Measurements from ENCODE around the gene SIX3.

The SIX3 gene

DNA sequence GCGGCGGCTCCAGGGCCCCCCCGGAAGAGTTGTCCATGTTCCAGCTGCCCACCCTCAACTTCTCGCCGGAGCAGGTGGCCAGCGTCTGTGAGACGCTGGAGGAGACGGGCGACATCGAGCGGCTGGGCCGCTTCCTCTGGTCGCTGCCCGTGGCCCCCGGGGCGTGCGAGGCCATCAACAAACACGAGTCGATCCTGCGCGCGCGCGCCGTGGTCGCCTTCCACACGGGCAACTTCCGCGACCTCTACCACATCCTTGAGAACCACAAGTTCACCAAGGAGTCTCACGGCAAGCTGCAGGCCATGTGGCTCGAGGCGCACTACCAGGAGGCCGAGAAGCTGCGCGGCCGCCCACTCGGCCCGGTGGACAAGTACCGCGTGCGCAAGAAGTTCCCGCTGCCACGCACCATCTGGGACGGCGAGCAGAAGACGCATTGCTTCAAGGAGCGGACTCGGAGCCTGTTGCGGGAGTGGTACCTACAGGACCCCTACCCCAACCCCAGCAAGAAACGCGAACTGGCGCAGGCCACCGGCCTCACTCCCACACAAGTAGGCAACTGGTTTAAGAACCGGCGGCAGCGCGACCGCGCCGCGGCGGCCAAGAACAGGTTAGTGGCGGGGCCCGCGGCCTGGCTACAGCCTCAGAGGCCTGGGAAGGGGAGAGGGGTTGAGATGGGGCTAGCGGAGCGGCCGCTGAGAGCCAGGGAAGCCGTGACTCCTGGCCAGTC is 965 bp downstream of the SIX3 start:
- no peak for DNase-seq (ENCODE audit: low read depth in 1 of 2, low spot score in 1 of 2)

DNA sequence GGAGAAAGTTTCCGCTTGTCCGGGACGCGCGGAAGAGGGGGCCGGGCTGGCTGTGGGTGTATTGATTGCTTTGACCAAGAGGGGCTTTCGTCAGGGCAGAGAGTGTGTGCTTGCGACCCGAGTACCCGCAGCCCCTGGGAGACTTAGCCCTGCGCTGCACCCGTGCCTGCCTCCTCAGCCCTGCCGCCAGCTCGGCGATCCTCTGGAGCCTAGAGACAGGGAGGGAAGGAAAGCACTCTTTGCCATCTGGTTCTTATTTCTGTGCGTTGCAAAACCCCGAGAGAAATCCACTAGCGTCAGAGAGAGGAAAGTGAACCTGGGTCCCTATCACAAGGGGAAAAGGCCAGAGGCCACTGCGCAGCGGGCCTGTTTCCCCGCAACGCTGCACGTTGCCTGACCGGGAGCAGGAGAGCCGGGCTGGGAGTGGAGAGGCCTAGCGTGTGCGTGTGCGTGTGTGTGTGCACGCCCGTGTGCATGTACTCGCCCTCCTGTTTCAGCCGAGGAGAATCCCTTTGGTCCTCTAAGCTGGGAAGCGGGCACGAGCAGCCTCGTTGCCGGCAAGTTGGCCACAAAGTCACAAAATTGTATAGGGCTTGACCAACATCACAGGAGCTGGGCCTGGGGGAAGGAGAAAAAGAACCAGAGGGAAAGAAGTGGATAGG is 1.7 kb downstream of the SIX3 start:
- DNase-seq (ENCODE audit: low read depth in 1 of 2, low spot score in 1 of 2), result no peak

DNA sequence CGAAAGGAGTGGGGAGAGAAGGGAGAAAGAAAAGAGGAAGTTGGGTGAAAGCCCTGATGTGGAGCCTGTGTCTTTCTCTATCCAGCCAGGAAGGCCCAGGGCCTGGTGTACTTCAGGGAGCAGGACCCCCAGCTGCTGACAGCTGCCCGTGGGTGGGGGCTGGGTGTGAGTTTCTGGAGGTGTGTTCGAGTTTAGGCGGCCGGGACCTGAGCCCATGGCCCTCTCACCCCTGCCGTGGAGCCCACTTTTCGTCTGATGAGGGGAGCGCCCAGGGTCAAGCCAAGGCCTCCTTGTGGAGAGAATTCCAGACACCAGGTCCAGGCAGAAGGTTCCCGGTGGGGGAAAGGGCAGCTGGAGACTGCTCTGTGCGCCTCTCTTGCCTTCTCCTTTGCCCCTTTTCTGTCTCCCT is 2.2 kb downstream of the SIX3 start:
- DNase-seq (ENCODE audit: low read depth in 1 of 2, low spot score in 1 of 2), result no peak

DNA sequence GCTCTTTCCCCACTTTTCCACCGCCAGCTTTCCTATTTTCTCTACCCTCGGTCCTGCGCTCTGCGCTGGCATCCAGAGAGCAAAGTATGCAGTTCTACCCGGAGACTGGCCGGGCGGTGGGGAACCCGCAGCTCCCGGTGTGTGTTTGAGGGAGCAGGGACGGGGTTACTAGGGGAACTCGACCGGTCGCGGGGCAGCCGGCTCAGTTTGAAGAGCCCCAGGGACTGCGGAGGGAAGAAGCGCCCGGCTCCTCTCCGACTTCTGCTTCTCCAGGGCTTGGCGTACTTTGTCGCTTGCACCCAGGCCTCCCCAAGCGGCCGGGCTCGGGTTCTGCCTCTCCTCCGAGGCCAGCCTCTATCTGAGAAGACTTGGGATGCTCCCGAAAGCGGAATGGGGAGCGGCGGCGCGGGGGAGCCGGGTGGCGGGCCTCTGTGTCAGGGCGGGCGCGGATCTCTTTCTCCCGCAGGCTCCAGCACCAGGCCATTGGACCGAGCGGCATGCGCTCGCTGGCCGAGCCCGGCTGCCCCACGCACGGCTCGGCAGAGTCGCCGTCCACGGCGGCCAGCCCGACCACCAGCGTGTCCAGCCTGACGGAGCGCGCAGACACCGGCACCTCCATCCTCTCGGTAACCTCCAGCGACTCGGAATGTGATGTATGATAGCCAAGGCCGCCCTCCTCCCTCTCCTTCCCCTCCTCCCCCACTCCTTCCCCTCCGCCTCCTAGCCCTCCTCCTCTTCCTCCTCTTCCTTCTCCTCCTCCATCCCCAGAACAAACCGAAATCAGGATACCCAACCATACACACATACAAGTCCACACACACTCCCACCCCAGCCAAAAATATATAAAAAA is 2.8 kb downstream of the SIX3 start:
- no peak for DNase-seq (ENCODE audit: low read depth in 1 of 2, low spot score in 1 of 2)

DNA sequence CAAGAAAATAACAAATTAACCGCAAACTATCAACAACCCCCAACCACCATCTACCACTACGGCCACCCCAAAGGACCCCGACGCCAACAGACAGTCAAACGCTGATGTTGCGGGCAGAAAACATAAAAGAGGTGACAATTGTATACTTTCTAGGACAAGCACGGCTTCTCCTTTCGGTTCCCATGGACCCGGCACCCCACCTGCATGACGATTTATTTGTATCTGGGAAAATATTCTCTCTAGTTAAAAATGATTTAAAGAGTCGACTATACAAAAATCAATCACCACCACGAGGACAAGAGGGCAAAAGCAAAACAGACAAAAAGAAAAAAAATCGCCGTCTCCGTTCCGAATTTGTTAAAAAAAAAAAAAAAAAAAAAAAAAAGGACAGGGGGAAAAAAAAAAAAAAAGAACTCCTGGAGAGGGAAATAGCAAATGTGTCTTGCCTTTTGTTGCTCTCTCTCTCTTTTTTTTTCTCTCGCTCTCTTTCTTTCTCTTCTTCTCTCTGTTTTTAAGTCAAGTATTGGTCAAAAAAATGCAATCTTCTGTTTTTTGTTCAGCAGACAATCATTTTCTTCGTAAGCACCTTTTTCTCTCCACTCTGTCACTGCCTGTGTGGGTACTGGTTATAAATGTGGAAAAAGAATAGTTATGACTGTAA is 3.6 kb downstream of the SIX3 start:
- DNase-seq (ENCODE audit: low read depth in 1 of 2, low spot score in 1 of 2), result no peak

DNA sequence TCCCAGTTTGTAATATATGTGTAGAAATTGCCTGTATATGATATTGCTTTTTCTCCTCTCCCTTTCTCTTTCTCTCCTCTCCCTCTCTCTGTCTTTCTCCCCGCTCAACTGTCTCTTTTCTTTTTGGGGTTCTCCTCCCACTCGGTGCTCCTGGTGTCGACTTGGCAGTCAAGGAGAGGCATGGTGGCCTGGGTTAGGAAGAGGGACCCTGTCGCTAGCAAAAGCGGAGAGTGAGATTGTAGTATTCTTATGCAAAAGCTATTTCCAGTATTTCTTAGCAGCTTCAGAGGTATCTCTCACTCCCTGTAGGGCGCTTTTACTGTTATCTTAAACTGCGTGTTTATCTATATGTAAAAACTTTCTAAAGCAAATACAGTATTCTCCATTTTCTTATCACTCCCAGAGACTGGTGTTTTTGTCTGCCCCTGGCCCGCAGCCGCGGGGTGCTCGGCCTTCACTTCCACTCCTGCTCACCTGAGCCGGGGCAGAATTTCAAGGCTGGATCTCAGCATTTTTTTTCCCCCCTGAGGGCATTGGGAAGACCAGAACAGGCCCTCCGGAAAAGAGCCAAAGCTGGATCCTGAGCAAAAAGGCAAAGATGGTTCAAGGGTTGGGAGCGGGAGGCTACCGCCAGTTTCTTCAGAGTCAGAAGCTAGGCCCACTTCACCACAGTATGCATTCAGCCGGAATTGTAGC is 4.3 kb downstream of the SIX3 start:
- DNase-seq (ENCODE audit: low read depth in 1 of 2, low spot score in 1 of 2), result no peak

DNA sequence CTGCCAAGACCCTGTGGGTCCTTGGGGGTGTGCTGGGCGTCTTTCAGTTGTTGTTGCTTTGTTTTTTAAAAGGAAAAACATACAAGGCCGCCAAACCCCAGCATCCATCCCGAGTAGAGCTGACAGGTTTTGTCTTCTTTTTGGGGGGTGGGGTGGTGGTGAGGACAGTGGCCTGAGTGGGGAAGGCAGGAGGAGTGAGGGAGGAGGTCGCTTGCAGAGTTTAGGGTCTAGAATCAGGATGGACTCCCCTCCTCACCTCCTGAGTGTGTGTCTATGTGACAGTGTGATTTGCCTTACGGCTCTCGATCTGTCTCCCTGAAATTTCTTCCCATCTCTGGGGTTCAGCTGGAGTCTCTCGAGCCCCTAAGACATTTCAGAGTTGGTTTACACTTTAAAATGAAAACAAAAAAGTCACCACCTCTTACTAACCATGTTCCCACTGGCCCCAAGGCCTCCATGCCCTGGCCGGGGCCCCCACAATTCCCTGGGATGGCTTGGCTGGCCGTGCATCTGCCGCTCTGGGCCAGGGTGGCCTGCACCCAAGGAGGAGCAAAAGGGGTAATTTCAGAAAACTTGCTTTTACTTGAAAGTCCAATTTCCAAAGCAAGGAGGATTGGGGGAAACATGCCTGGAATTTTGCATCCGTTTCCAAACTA is 5.0 kb downstream of the SIX3 start:
- no peak for DNase-seq (ENCODE audit: low read depth in 1 of 2, low spot score in 1 of 2)

DNA sequence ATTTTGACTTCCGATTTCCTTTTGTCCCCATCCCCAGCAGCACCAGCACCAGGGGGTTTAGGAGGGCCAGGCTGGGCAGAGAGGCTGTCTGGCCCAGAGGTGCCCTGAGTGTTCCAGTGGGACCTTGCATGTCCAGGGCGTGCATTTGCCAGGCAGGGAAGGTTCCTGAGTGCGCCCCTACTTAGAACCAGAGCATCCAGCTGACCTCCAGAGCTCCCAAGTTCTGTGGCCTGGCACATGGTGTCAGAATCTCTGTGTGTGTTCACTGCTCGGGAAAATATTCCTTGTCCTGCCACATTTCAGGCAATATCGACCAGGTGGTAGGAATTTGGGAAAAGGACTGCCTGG is 5.5 kb downstream of the SIX3 start:
- no peak for DNase-seq (ENCODE audit: low read depth in 1 of 2, low spot score in 1 of 2)

DNA sequence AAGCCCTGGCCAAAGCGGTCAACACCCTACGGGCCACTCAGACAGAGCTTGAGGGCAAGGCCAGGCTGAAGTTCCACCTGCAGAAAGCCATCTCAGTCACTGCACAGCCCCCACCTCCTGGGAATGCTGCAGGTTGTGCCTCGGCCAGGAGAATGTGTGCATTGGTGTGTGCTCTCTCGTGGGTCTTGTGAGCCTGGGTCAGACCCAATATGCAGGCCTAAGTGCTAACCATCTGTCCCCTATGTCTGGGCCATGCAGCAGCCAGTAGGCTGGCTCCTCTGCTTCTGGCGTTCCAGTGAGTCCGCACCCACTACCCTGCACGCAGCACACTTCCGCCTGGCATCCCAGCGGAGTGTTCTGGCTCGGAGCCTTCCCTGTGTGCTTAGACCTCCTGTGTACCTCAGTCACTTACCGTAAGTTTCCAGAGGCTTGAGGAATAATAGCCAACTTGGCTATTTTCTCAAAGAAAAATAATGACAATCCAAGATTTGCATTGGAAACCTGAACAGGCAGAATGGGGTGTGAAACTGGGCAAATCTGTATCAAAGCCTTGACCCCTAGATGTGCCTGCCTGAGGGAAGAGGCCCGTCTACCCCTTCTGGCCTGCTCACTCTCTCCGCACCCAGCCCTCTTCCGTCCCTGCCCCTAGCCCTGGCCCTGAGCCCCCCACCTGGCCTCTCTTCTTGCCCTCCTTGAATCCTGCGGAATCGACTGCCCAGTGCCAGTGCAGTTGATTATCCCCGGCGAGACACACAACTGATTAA is 7.2 kb downstream of the SIX3 start:
- no peak for DNase-seq (ENCODE audit: low read depth in 1 of 2, low spot score in 1 of 2)

DNA sequence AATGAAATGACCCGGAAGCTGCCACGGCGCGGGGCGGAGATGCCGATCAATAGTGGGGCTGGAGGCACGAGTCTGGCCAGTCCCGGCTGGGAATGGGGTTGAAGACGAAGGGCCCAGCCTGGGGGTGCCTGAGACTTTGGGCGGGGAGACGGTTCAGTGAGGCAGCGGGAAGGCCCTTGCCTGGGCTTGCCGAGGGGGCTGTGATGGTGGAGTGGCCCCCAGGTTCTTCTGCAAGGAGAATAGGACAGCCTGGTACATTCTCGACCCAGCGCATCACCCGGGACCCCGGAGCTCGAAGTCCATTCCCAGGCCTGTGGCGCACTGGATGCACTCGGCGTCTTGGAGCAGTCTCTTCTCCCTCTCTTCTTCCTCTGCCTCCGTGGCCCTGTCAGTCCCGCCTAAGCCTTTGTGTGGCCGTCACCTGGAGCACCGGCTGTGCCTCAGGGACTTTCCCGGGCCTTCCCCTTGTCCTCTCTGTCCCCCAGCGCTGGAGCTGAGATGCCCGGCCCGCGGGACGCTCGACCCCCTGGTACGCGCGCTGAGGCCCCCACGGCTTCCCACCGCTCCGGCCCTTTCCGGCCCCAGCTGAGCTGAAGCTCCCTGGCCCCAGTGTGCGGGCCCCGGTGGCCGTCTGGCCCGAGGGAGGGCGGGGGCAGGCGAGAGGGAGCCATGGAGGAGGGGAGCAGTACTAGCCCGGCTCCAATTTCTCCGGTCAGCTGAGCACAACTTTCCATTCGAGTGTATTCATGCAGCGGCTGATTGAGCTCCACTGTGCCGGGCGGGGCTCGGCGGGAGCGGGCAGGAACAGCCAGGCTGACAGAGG is 8.0 kb downstream of the SIX3 start:
- no peak for DNase-seq (ENCODE audit: low read depth in 1 of 2, low spot score in 1 of 2)

DNA sequence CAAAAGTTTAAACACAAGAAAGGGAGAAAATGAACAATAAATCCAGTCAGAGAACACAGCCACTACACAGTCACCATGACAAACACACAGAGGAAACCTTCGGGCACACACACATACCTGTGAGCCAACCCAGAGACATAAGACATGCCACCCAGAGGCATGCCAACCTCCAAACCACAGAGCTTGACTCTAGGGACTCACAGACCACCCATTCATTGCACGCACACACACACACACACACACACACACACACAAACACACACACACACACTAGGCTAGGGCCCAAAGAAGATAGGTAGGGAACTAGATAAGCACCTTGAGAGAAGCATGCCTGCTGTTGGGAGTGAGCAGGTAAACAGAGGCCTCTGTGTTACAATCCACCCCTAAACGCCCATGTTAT is 9.1 kb downstream of the SIX3 start:
- no peak for DNase-seq (ENCODE audit: low read depth in 1 of 2, low spot score in 1 of 2)

DNA sequence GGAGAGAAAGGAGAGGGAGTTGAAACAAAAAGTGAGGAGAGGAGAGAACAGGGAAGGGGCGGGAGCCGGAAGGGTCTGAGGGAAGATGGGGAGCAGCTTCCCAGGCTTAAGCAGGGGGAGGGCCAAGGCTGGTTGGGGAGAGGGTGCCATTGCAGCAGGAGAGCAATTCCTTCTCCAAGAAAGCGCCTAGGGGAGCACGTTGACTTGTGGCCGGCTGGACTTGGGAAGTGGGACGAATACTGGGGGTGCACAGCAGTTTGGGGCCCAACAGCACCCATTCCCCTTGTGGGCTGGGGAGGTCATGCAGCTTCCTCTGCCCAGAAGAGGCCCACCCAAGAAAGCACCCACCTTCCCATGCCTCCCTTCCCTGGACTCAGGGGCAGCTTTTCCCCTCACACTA is 9.6 kb downstream of the SIX3 start:
- no peak for DNase-seq (ENCODE audit: low read depth in 1 of 2, low spot score in 1 of 2)

DNA sequence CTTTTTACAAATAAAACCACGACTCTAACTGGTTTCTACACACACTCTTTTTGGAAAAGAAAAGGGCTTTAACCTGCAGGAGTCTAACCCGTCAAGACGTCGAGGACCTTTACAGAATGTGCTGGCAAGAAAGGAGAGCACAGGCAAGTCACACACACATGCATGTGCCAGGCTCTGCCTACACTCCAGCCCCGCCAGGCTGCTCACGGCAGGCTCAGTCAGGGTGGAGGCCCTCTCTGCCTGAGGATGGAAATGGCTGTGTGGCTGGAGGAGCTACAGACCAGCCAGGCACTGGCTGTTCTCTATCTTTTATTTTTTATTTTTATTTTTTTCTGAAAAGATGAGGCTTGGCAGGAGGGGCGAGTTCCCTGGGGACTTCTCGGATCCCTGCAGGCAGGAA is 10.2 kb downstream of the SIX3 start:
- no peak for DNase-seq (ENCODE audit: low read depth in 1 of 2, low spot score in 1 of 2)

DNA sequence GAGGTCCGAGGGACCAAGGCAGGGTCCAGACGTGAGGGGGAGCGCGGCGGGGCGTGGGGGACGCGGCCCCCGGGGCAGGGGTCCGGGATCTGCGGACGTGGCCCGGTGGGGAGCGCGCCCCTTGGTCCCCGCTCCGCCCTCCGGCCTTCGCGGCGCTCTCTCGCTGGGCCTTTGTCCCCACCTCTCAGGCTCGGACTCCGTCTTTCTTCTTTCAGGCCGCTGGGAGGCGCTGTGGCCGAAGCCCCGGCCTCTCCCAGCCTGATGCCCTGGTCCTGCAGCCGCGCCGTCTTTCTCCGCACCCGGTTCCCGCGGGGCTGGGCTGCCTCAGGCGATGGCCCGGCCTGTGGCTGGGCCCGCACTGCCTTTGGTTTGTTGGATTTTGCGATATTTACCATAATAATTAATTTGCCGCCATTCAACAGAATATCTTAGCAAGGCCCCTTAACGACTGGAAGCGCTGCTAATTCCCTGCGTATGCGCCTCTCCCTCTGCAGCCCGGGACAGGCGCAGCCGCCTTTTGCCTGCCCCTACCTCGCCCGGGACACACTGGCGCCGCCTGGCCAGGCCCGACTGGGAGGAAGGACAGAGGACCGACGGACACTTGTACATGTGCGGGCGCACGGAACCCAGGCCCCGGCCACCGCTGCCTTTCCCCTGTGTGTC is 10.8 kb downstream of the SIX3 start:
- no peak for DNase-seq (ENCODE audit: low read depth in 1 of 2, low spot score in 1 of 2)

DNA sequence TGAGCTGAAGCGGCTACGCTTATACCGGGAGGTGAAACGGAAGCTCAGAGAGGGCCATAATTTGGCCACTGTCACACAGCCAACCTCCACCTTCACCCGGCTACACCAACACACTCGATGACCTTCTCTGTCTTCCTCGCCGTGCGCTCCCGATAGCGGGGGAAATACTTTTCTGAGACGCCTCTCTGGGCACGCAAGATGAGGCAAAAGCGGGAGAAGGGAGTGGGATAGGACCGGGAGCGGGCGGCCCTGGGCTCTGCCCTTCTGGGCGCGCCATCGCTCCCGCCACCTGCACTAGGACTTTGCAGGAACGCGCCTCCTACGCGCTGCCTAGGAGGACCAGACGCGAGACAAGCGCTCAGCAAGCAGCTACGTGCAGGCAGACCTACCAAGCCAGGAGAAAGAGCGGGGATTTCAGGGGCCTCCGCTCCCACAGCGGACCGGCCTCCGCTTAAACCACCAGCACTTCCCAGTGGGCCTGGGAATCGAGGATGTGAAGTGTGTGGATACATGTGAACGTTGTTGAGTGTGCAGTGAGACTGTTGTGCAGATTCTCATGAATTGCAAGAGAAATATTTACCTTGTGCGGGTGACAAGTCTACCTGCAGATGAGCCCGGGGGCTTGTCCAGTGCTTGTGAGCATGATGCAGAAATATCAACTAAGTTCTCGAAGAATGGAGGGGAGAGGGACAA is 11.4 kb downstream of the SIX3 start:
- DNase-seq (ENCODE audit: low read depth in 1 of 2, low spot score in 1 of 2), result no peak

DNA sequence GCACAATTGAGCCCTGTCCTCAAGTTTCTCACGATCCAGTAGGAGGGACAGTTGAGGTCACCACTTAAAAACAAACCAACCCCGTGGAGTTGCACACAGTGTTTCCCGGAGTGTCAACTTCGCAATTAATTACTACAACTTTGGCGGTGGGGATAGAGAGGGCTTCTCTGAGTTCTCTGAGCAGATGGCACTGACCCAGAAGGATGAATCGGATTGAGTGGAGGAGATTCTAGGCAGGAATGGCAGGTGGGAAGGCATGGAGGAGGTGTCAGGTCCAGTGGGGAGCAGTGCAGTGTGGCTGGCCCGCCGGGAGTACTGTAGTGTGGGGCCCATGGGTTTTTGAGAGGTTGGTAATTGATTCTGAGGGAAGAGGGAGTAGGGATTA is 12.0 kb downstream of the SIX3 start:
- no peak for DNase-seq (ENCODE audit: low read depth in 1 of 2, low spot score in 1 of 2)

DNA sequence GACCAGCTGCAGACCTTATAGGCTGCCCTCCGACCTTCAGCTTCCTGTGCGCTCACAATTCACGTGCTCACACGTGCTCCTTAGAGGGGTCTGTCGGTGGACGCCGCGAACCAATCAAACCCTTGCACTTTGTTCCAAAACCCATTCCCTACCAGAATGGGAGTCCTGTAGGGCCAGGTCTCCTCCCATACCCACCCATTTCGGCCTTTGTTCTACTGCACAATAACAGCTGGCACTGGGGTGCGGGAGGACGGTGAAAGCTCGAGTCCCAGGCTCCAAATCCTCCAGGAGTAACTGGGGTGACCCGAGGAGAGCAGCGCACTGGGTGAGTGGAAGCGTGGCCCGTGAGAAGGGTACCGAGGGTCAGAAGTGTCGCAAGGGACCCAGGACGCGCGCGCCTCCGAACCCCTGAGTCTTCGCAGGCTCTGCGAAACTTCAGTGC is 13.0 kb downstream of the SIX3 start:
- DNase-seq (ENCODE audit: low read depth in 1 of 2, low spot score in 1 of 2), result no peak

All from activated CD4-positive, alpha-beta T cell treated with anti-CD3 and anti-CD28 coated beads, Interleukin-2, amount 50 U/mL, for 24 hours (primary cell).